Neuronal stem cell (in vitro differentiated cells): ENCODE results near the gene NMNAT3.

Source experiments
- DNase-seq: peaks from one replicate; pipeline ENCODE4 v3.0.0-alpha.2; 2013; ENCODE audit warnings: low spot score
- H2AFZ ChIP-seq: one replicate; pipeline ENCODE4 v1.6.1; 2013; ENCODE audit warnings: mild to moderate bottlenecking, low read length, inconsistent platforms
- H2AK5ac ChIP-seq: 2 replicates; pipeline ENCODE4 v1.6.1; 2013; ENCODE audit warnings: low read depth, mild to moderate bottlenecking, inconsistent platforms, low read length, moderate library complexity, mixed read lengths
- H2BK120ac ChIP-seq: 2 replicates; pipeline ENCODE4 v1.6.1; 2013; ENCODE audit warnings: low read depth, mild to moderate bottlenecking, inconsistent platforms, low read length, moderate library complexity, mixed read lengths
- H2BK12ac ChIP-seq: one replicate; pipeline ENCODE4 v1.6.1; 2013; ENCODE audit warnings: low read length, inconsistent platforms
- H2BK15ac ChIP-seq: 2 replicates; pipeline ENCODE4 v1.6.1; 2013; ENCODE audit warnings: mild to moderate bottlenecking, low read length, inconsistent platforms, mixed read lengths
- H2BK5ac ChIP-seq: one replicate; pipeline ENCODE4 v1.6.1; 2013; ENCODE audit warnings: inconsistent platforms, mild to moderate bottlenecking, low read length, moderate library complexity
- H3K14ac ChIP-seq: one replicate; pipeline ENCODE4 v1.6.1; 2013; ENCODE audit warnings: low read length, inconsistent platforms
- H3K18ac ChIP-seq: 2 replicates; pipeline ENCODE4 v1.6.1; 2013; ENCODE audit warnings: low read length, inconsistent platforms
- H3K23ac ChIP-seq: 2 replicates; pipeline ENCODE4 v1.6.1; 2013; ENCODE audit warnings: low read depth, mild to moderate bottlenecking, mixed read lengths, low read length, inconsistent platforms; ENCODE audit not compliant: poor library complexity
- H3K27ac ChIP-seq: replicated peaks from 3 replicates; pipeline ENCODE4 v1.5.1; 2013; ENCODE audit warnings: low read length, inconsistent platforms
- H3K27me3 ChIP-seq, 3 experiments: 2 replicates each; pipeline ENCODE4 v1.6.1; 2013; ENCODE audit warnings: low read length in 3 of 3, mild to moderate bottlenecking in 2 of 3, inconsistent platforms in 1 of 3, low read depth in 1 of 3, mixed read lengths in 1 of 3, moderate library complexity in 1 of 3; ENCODE audit not compliant: control insufficient read depth in 3 of 3, insufficient read depth in 3 of 3
- H3K36me3 ChIP-seq, 2 donors: replicated peaks in 1 of 2; 2 replicates each; pipeline ENCODE4 v1.6.1; 2013; ENCODE audit warnings: low read length in 2 of 2; ENCODE audit not compliant: control insufficient read depth in 2 of 2, insufficient read depth in 2 of 2
- H3K4ac ChIP-seq: 2 replicates; pipeline ENCODE4 v1.6.1; 2013; ENCODE audit warnings: inconsistent platforms, mild to moderate bottlenecking, low read length, moderate library complexity
- H3K4me1 ChIP-seq, 2 donors: 1 replicate in 1 of 2; 2 replicates in 1 of 2; pipeline ENCODE4 v1.6.1; 2013; ENCODE audit warnings: low read length in 2 of 2, low read depth in 1 of 2; ENCODE audit not compliant: control insufficient read depth in 2 of 2, insufficient read depth in 1 of 2
- H3K4me2 ChIP-seq: one replicate; pipeline ENCODE4 v1.6.1; 2013; ENCODE audit warnings: mild to moderate bottlenecking, low read length, inconsistent platforms; ENCODE audit not compliant: insufficient read depth, poor library complexity, severe bottlenecking
- H3K4me3 ChIP-seq, 2 donors: 2 replicates each; pipeline ENCODE4 v1.5.1; 2013; ENCODE audit warnings: low read length in 2 of 2, mild to moderate bottlenecking in 2 of 2, inconsistent platforms in 1 of 2, moderate library complexity in 1 of 2
- H3K79me1 ChIP-seq: one replicate; pipeline ENCODE4 v1.6.1; 2013; ENCODE audit warnings: low read depth, mild to moderate bottlenecking, inconsistent platforms, low read length, moderate library complexity
- H3K9ac ChIP-seq: one replicate; pipeline ENCODE4 v1.6.1; 2013; ENCODE audit warnings: mild to moderate bottlenecking, low read depth, low read length, inconsistent platforms; ENCODE audit not compliant: poor library complexity
- H3K9me3 ChIP-seq, 2 donors: replicated peaks in 1 of 2; 2 replicates each; pipeline versions ENCODE3 to v1.6.1; 2013; ENCODE audit warnings: low read length in 2 of 2, mild to moderate bottlenecking in 2 of 2, inconsistent platforms in 1 of 2, low read depth in 1 of 2, mixed read lengths in 1 of 2, moderate library complexity in 1 of 2; ENCODE audit not compliant: control insufficient read depth in 2 of 2, insufficient read depth in 1 of 2
- H4K8ac ChIP-seq: one replicate; pipeline ENCODE4 v1.6.1; 2013; ENCODE audit warnings: low read depth, mild to moderate bottlenecking, inconsistent platforms, low read length, moderate library complexity
- H4K91ac ChIP-seq: one replicate; pipeline ENCODE4 v1.6.1; 2013; ENCODE audit warnings: low read length, low read depth, mild to moderate bottlenecking, inconsistent platforms; ENCODE audit not compliant: poor library complexity
- WGBS, 2 donors: extraction: QIAGEN DNeasy Blood & Tissue Kit; methylation state at CpG; one replicate each; pipeline ENCODE4 v1.1.7; 2013; ENCODE audit warnings: missing lambda C conversion rate in 2 of 2, mixed read lengths in 1 of 2; ENCODE audit not compliant: insufficient read length in 2 of 2, insufficient replicate concordance in 1 of 2; ENCODE audit errors: extremely low coverage in 2 of 2; 5-methylcytosine and 5-hydroxymethylcytosine counted together

The NMNAT3 gene

DNA sequence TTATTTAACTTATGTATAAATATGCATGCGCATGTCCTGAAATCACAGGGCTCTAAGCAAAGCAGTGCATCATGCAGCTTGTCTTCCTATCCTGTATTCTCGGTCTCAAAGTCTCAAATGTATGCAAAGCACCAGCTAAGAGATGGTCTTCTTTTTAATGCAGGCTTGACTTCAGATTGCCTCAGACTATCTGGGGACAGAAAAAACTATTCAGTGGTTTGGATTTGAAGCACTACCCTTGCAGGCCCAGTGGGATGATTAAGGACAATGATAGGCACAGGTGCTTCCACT lies 18.5 kb upstream of the NMNAT3 start:
- Histone ChIP-seq H3K4me2 (no peak overlapping the region), H3K14ac (no peak overlapping the region), H3K36me3 (no peaks in the 10 kb centered on the region), H2AFZ (no peak overlapping the region), H3K79me1 (no peaks in the 10 kb centered on the region), H3K4me3 (no peak overlapping the region), H3K27me3 (peaks cover 0 to 9% (median 0%) of the 10 kb centered on the region in 3 experiments), H4K8ac (no peak overlapping the region), H3K27ac (no peak overlapping the region), H3K18ac (no peak overlapping the region), H3K9me3 (no peaks in the 10 kb centered on the region), H2AK5ac (no peak overlapping the region), H2BK15ac (no peak overlapping the region), H3K4me1 (no peaks in the 10 kb centered on the region), H4K91ac (no peak overlapping the region), H2BK120ac (no peak overlapping the region), H3K4ac (no peak overlapping the region), H3K9ac (no peak overlapping the region), H2BK5ac (no peak overlapping the region), H2BK12ac (no peak overlapping the region), H3K23ac (no peak overlapping the region)
- no CpG with 5 or more reads among the region's 2 CpGs for WGBS, 2 donors
- DNase-seq: no peak

DNA sequence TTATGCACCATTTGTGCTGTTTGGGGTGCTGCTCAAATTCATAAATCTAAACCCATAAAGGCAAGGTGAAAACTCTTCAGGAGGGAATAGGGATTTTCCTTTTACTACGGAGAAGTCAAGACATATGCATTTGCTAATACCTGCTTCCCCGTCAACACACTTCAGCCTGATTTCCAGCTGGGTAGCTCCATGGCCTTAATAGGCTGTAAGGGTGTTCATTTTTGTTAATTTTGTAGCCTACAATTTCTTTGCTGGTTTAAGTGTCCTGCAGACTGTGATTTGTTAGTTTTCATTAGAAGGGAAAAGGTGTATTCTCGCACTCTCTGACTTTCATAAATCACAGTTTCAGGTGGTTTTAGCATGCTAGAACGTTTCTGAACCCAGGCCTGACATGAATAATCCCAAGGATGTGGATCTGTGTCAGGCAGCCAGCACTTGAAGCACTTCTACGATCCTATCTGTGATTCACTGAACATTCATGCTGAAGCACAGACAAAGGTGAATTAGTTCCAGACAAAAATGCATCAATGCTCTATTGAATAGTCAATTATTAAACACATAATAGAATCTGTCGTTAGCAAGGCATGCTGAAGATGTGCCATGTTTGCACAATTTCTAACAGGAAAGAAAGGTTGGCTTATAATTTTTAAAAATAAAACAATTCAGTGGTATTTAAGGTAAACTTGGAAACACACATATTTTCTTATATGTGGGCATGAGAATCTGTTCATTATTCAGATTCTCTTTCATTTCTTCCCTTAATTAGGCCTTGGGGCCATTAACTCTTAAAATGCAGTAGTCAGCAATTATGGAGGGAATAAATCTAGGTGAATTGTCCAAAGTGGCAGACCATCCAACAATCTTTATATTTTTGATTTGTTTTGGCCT lies 17.9 kb upstream of the NMNAT3 start:
- Histone ChIP-seq H2BK12ac (no peak overlapping the region), H2BK15ac (no peak overlapping the region), H3K23ac (no peak overlapping the region), H4K91ac (no peak overlapping the region), H4K8ac (no peak overlapping the region), H3K36me3 (no peaks in the 10 kb centered on the region), H3K27me3 (peaks cover 0 to 10% (median 0%) of the 10 kb centered on the region in 3 experiments), H3K27ac (no peak overlapping the region), H3K4me3 (no peak overlapping the region), H3K4ac (no peak overlapping the region), H3K9me3 (no peaks in the 10 kb centered on the region), H3K14ac (no peak overlapping the region), H2BK120ac (no peak overlapping the region), H2AFZ (no peak overlapping the region), H3K4me2 (no peak overlapping the region), H3K18ac (no peak overlapping the region), H2BK5ac (no peak overlapping the region), H3K4me1 (no peaks in the 10 kb centered on the region), H3K79me1 (no peaks in the 10 kb centered on the region), H2AK5ac (no peak overlapping the region), H3K9ac (no peak overlapping the region)
- WGBS, 2 donors: no CpG with 5 or more reads among the region's 6 CpGs
- no peak for DNase-seq

DNA sequence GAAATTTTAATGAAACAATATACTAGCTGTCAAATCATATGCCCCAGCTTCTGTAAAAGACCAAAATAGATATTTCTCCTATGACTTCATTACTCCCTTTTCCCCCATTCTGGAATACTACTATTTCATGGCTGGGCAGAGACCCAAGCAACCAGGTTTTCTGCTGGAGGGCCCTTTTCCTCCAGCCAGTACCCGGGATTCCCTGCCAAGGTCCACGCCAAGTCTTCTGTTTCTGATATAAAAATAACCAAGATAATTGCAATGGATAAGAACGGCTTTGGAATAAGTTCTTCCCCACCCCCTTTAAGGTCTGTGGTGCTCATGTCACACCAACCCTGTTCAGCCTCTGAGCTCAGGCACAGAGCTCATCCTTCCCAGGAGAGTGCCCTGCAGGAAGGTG lies 17.2 kb upstream of the NMNAT3 start:
- H3K9me3 ChIP-seq: no peaks in the 10 kb centered on the region
- H2AK5ac ChIP-seq: no peak overlapping the region
- H2BK12ac ChIP-seq: no peak overlapping the region
- no peak overlapping the region for H2BK120ac ChIP-seq
- H3K4me3 ChIP-seq: no peak overlapping the region
- H3K27me3 ChIP-seq: peaks cover 0 to 15% (median 0%) of the 10 kb centered on the region in 3 experiments
- H4K91ac ChIP-seq: no peak overlapping the region
- no peak overlapping the region for H3K23ac ChIP-seq
- H4K8ac ChIP-seq: no peak overlapping the region
- no peak overlapping the region for H3K9ac ChIP-seq
- no peaks in the 10 kb centered on the region for H3K79me1 ChIP-seq
- no peak overlapping the region for H3K4ac ChIP-seq
- H3K27ac ChIP-seq: no peak overlapping the region
- no peak overlapping the region for H2AFZ ChIP-seq
- H3K36me3 ChIP-seq: no peaks in the 10 kb centered on the region
- H3K4me1 ChIP-seq: no peaks in the 10 kb centered on the region
- no CpG with 5 or more reads among the region's 3 CpGs for WGBS, 2 donors
- H3K4me2 ChIP-seq: no peak overlapping the region
- H3K14ac ChIP-seq: no peak overlapping the region
- no peak overlapping the region for H2BK15ac ChIP-seq
- DNase-seq: no peak
- no peak overlapping the region for H2BK5ac ChIP-seq
- no peak overlapping the region for H3K18ac ChIP-seq

DNA sequence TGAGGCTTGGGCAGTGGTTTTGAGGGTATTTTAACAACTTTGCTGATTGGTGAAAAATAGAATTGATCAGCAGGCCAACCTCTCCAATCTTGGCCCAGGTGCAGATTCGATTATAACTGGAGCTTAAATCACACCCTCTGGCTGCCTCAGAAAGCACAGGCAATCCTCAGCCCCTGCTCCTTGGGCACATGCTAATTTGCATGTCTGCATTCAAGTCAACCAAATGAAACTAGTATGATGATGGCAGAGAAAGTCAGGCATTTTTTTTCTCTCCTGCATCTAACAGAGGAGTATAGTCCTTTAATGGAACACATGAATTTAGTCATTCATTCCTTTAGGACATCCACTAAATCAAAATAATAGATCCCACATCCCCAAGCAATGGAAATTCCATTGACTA lies 16.8 kb upstream of the NMNAT3 start:
- no peak overlapping the region for H3K27ac ChIP-seq
- H3K9me3 ChIP-seq: no peaks in the 10 kb centered on the region
- no peak overlapping the region for H2AFZ ChIP-seq
- H4K8ac ChIP-seq: no peak overlapping the region
- H3K14ac ChIP-seq: no peak overlapping the region
- H3K18ac ChIP-seq: no peak overlapping the region
- no peak overlapping the region for H2BK5ac ChIP-seq
- peaks cover 0 to 19% (median 0%) of the 10 kb centered on the region in 3 experiments for H3K27me3 ChIP-seq
- DNase-seq: no peak
- H3K4me1 ChIP-seq: peaks cover 2 to 3% of the 10 kb centered on the region in 2 donors
- H4K91ac ChIP-seq: no peak overlapping the region
- H3K36me3 ChIP-seq: no peaks in the 10 kb centered on the region
- no peak overlapping the region for H3K4me3 ChIP-seq
- no peaks in the 10 kb centered on the region for H3K79me1 ChIP-seq
- no peak overlapping the region for H2BK120ac ChIP-seq
- no peak overlapping the region for H3K23ac ChIP-seq
- no peak overlapping the region for H3K4ac ChIP-seq
- H2AK5ac ChIP-seq: no peak overlapping the region
- no peak overlapping the region for H3K4me2 ChIP-seq
- WGBS, 2 donors: no CpG with 5 or more reads among the region's 1 CpG
- no peak overlapping the region for H2BK15ac ChIP-seq
- H3K9ac ChIP-seq: no peak overlapping the region
- no peak overlapping the region for H2BK12ac ChIP-seq
